OCI-LY3 (cell line): Measurements from ENCODE around the gene WDR91.

Experiments
- CTCF ChIP-seq: fragments of 200-600, 300-600 bp; sonication (generic); IDR thresholded peaks from 2 replicates; pipeline ENCODE4 v1.5.1; 2014; ENCODE audit warnings: antibody characterized with exemption, low read length, low read depth
- EZH2phosphoT487 ChIP-seq: fragments of 200-600 bp; shearing (Covaris generic); IDR thresholded peaks from 2 replicates; pipeline ENCODE4 v1.6.1; 2018; ENCODE audit warnings: antibody characterized with exemption, mixed run types, low read depth

GRCh38 chr7:135206941-135207391 is 4.4 kb downstream of the WDR91 start:
- no peak for TF ChIP-seq CTCF
- no peak for TF ChIP-seq EZH2phosphoT487
